Trophoblast cell (in vitro differentiated cells and primary cell): ENCODE measurements around the gene ACTR1A.

Source experiments
- DNase-seq, 2 donors: peaks; one replicate each; pipeline ENCODE4 v3.0.0-alpha.2; 2016
- H2AFZ ChIP-seq: 2 replicates; pipeline ENCODE4 v1.6.1; 2013; ENCODE audit warnings: low read length, moderate library complexity, mild to moderate bottlenecking; ENCODE audit not compliant: insufficient read depth, poor library complexity
- H2AK5ac ChIP-seq: 2 replicates; pipeline ENCODE4 v1.6.1; 2013; ENCODE audit warnings: mild to moderate bottlenecking, low read length
- H2BK120ac ChIP-seq: 2 replicates; pipeline ENCODE4 v1.6.1; 2013; ENCODE audit warnings: low read length, mild to moderate bottlenecking, moderate library complexity; ENCODE audit not compliant: insufficient read depth, poor library complexity
- H2BK12ac ChIP-seq: 2 replicates; pipeline ENCODE4 v1.6.1; 2013; ENCODE audit warnings: mild to moderate bottlenecking, low read length, moderate library complexity
- H2BK5ac ChIP-seq: 2 replicates; pipeline ENCODE4 v1.6.1; 2013; ENCODE audit warnings: low read length, low read depth, moderate library complexity, mild to moderate bottlenecking; ENCODE audit not compliant: poor library complexity
- H3K14ac ChIP-seq: 2 replicates; pipeline ENCODE4 v1.6.1; 2013; ENCODE audit warnings: mild to moderate bottlenecking, low read length
- H3K18ac ChIP-seq: 2 replicates; pipeline ENCODE4 v1.6.1; 2013; ENCODE audit warnings: mild to moderate bottlenecking, low read length
- H3K23ac ChIP-seq: 2 replicates; pipeline ENCODE4 v1.6.1; 2013; ENCODE audit warnings: low read length
- H3K27ac ChIP-seq: 2 replicates; pipeline ENCODE4 v1.5.1; 2013; ENCODE audit warnings: low read depth, mild to moderate bottlenecking, inconsistent platforms, low read length, moderate library complexity
- H3K27me3 ChIP-seq: 2 replicates; pipeline ENCODE4 v1.6.1; 2013; ENCODE audit warnings: inconsistent platforms, mild to moderate bottlenecking, low read length, moderate library complexity; ENCODE audit not compliant: insufficient read depth
- H3K36me3 ChIP-seq, 2 experiments: 1 replicate in 1 of 2; 2 replicates in 1 of 2; pipeline ENCODE4 v1.6.1; 2013; ENCODE audit warnings: low read length in 2 of 2, mild to moderate bottlenecking in 2 of 2, moderate library complexity in 1 of 2; ENCODE audit not compliant: insufficient read depth in 2 of 2, control insufficient read depth in 1 of 2
- H3K4ac ChIP-seq: 2 replicates; pipeline ENCODE4 v1.6.1; 2013; ENCODE audit warnings: low read depth, mild to moderate bottlenecking, low read length, moderate library complexity
- H3K4me1 ChIP-seq, 2 experiments: 1 replicate in 1 of 2; 2 replicates in 1 of 2; pipeline ENCODE4 v1.6.1; 2013; ENCODE audit warnings: low read length in 2 of 2, mild to moderate bottlenecking in 2 of 2, moderate library complexity in 1 of 2; ENCODE audit not compliant: insufficient read depth in 2 of 2, control insufficient read depth in 1 of 2
- H3K4me2 ChIP-seq: 2 replicates; pipeline ENCODE4 v1.6.1; 2013; ENCODE audit warnings: inconsistent platforms, mild to moderate bottlenecking, low read length, moderate library complexity
- H3K4me3 ChIP-seq: 2 replicates; pipeline ENCODE4 v1.5.1; 2013; ENCODE audit warnings: mild to moderate bottlenecking, low read depth, low read length, inconsistent platforms
- H3K79me1 ChIP-seq: one replicate; pipeline ENCODE4 v1.6.1; 2013; ENCODE audit warnings: low read length
- H3K79me2 ChIP-seq: 2 replicates; pipeline ENCODE4 v1.6.1; 2013; ENCODE audit warnings: low read length, mild to moderate bottlenecking; ENCODE audit not compliant: control insufficient read depth, insufficient read depth, poor library complexity
- H3K9ac ChIP-seq: 2 replicates; pipeline ENCODE4 v1.6.1; 2013; ENCODE audit warnings: mild to moderate bottlenecking, low read length
- H3K9me3 ChIP-seq: 2 replicates; pipeline ENCODE4 v1.6.1; 2013; ENCODE audit warnings: low read depth, mild to moderate bottlenecking, control low read depth, inconsistent platforms, low read length; ENCODE audit not compliant: insufficient read depth
- H4K12ac ChIP-seq: 2 replicates; pipeline ENCODE4 v1.6.1; 2013; ENCODE audit warnings: low read depth, mild to moderate bottlenecking, low read length, moderate library complexity
- H4K8ac ChIP-seq: 2 replicates; pipeline ENCODE4 v1.6.1; 2013; ENCODE audit warnings: low read depth, mild to moderate bottlenecking, low read length, moderate library complexity
- H4K91ac ChIP-seq: one replicate; pipeline ENCODE4 v1.6.1; 2013; ENCODE audit warnings: low read depth, mild to moderate bottlenecking, low read length, moderate library complexity
- WGBS: extraction: QIAGEN DNeasy Blood & Tissue Kit; methylation state at CpG from one replicate; pipeline ENCODE4 v1.1.7; 2013; ENCODE audit warnings: missing lambda C conversion rate; ENCODE audit not compliant: insufficient read length, insufficient coverage; ENCODE audit errors: extremely low coverage; 5-methylcytosine and 5-hydroxymethylcytosine counted together

Gene ACTR1A

GRCh38 chr10:102538811-102539210 is 36.3 kb upstream of the ACTR1A start:
- no CpG with 5 or more reads among the region's 2 CpGs for WGBS
- H4K8ac ChIP-seq, result no peak overlapping the region

GRCh38 chr10:102537948-102538347 is 35.4 kb upstream of the ACTR1A start:
- no peak overlapping the region for H2AK5ac ChIP-seq
- no peaks in the 10 kb centered on the region for H3K79me2 ChIP-seq
- H4K91ac ChIP-seq, result no peak overlapping the region
- no peaks in the 10 kb centered on the region for H3K79me1 ChIP-seq
- no peak overlapping the region for H3K9ac ChIP-seq
- H3K14ac ChIP-seq, result no peak overlapping the region
- H4K8ac ChIP-seq, result no peak overlapping the region
- no peak for DNase-seq
- H2BK5ac ChIP-seq, result no peak overlapping the region
- no peak overlapping the region for H3K4me3 ChIP-seq
- H3K36me3 ChIP-seq, result peaks cover 0 to 7% of the 10 kb centered on the region in 2 experiments
- H3K27ac ChIP-seq, result no peak overlapping the region
- H2AFZ ChIP-seq, result no peak overlapping the region
- no peak overlapping the region for H3K4me2 ChIP-seq
- H3K27me3 ChIP-seq, result no peaks in the 10 kb centered on the region
- no peak overlapping the region for H3K23ac ChIP-seq
- no peak overlapping the region for H3K4ac ChIP-seq
- no peak overlapping the region for H2BK12ac ChIP-seq
- no peak overlapping the region for H3K18ac ChIP-seq
- H3K4me1 ChIP-seq, result no peaks in the 10 kb centered on the region
- H4K12ac ChIP-seq, result no peak overlapping the region
- H2BK120ac ChIP-seq, result no peak overlapping the region
- no peaks in the 10 kb centered on the region for H3K9me3 ChIP-seq
- WGBS, result no CpG with 5 or more reads among the region's 2 CpGs

More at GRCh38 chr10:102538811-102539210, 36.3 kb upstream of the ACTR1A start:
- H3K4me1 ChIP-seq, result no peaks in the 10 kb centered on the region
- H2AFZ ChIP-seq, result no peak overlapping the region
- H3K4ac ChIP-seq, result no peak overlapping the region
- H2BK120ac ChIP-seq, result no peak overlapping the region
- H3K14ac ChIP-seq, result no peak overlapping the region
- no peak overlapping the region for H3K4me2 ChIP-seq
- H3K23ac ChIP-seq, result no peak overlapping the region
- no peak overlapping the region for H3K4me3 ChIP-seq
- H3K9me3 ChIP-seq, result no peaks in the 10 kb centered on the region
- H3K18ac ChIP-seq, result no peak overlapping the region
- no peak overlapping the region for H4K91ac ChIP-seq
- no peak overlapping the region for H4K12ac ChIP-seq
- no peaks in the 10 kb centered on the region for H3K79me1 ChIP-seq
- H3K27ac ChIP-seq, result no peak overlapping the region
- H3K36me3 ChIP-seq, result peaks cover 0 to 7% of the 10 kb centered on the region in 2 experiments
- peak overlapping the region; percentile 44 for H3K9ac ChIP-seq
- no peak overlapping the region for H2BK5ac ChIP-seq
- H2BK12ac ChIP-seq, result no peak overlapping the region
- no peak for DNase-seq
- H3K27me3 ChIP-seq, result no peaks in the 10 kb centered on the region
- H3K79me2 ChIP-seq, result no peaks in the 10 kb centered on the region
- H2AK5ac ChIP-seq, result no peak overlapping the region

GRCh38 chr10:102537367-102537766 is 34.9 kb upstream of the ACTR1A start:
- no peaks in the 10 kb centered on the region for H3K4me1 ChIP-seq
- peaks cover 2 to 10% of the 10 kb centered on the region in 2 experiments for H3K36me3 ChIP-seq
- H3K4me2 ChIP-seq, result no peak overlapping the region
- H3K9me3 ChIP-seq, result no peaks in the 10 kb centered on the region
- H3K4ac ChIP-seq, result no peak overlapping the region
- H2BK120ac ChIP-seq, result no peak overlapping the region
- no peak for DNase-seq
- H3K4me3 ChIP-seq, result no peak overlapping the region
- H3K27me3 ChIP-seq, result no peaks in the 10 kb centered on the region
- no peak overlapping the region for H3K18ac ChIP-seq
- no peak overlapping the region for H4K91ac ChIP-seq
- H4K8ac ChIP-seq, result no peak overlapping the region
- no peak overlapping the region for H2BK5ac ChIP-seq
- H3K79me2 ChIP-seq, result no peaks in the 10 kb centered on the region
- H4K12ac ChIP-seq, result no peak overlapping the region
- H3K23ac ChIP-seq, result no peak overlapping the region
- H2AK5ac ChIP-seq, result no peak overlapping the region
- no peak overlapping the region for H3K27ac ChIP-seq
- no peak overlapping the region for H2AFZ ChIP-seq
- no peak overlapping the region for H3K9ac ChIP-seq
- no peaks in the 10 kb centered on the region for H3K79me1 ChIP-seq
- H2BK12ac ChIP-seq, result no peak overlapping the region
- no peak overlapping the region for H3K14ac ChIP-seq

GRCh38 chr10:102535481-102536147 is 33.1 kb upstream of the ACTR1A start:
- no peak overlapping the region for H3K4ac ChIP-seq
- no peaks in the 10 kb centered on the region for H3K9me3 ChIP-seq
- no peak overlapping the region for H4K8ac ChIP-seq
- WGBS, result no CpG with 5 or more reads among the region's 7 CpGs
- no peak overlapping the region for H3K23ac ChIP-seq
- no peak overlapping the region for H2BK120ac ChIP-seq
- no peaks in the 10 kb centered on the region for H3K79me2 ChIP-seq
- no peaks in the 10 kb centered on the region for H3K27me3 ChIP-seq
- H4K12ac ChIP-seq, result no peak overlapping the region
- no peak overlapping the region for H2BK5ac ChIP-seq
- no peak overlapping the region for H3K18ac ChIP-seq
- peaks cover 3 to 10% of the 10 kb centered on the region in 2 experiments for H3K36me3 ChIP-seq
- H3K4me2 ChIP-seq, result no peak overlapping the region
- H3K27ac ChIP-seq, result no peak overlapping the region
- H3K9ac ChIP-seq, result no peak overlapping the region
- H2AFZ ChIP-seq, result no peak overlapping the region
- H2BK12ac ChIP-seq, result no peak overlapping the region
- H3K14ac ChIP-seq, result no peak overlapping the region
- H3K4me3 ChIP-seq, result no peak overlapping the region
- no peak overlapping the region for H4K91ac ChIP-seq
- no peak for DNase-seq
- no peaks in the 10 kb centered on the region for H3K4me1 ChIP-seq
- H2AK5ac ChIP-seq, result no peak overlapping the region
- H3K79me1 ChIP-seq, result no peaks in the 10 kb centered on the region
